Tibial nerve (tissue), 4 donors: ENCODE results near the gene RBFOX1.

Experiments used
- CTCF ChIP-seq, 5 experiments: fragments of 200-600 bp in 3 of 5; fragments of 450-650 bp in 2 of 5; sonication (generic) in 3 of 5; IDR thresholded peaks; one replicate each; pipeline ENCODE4 v1.5.1; 2016 to 2019; ENCODE audit warnings: antibody characterized with exemption in 5 of 5, mild to moderate bottlenecking in 3 of 5, moderate library complexity in 2 of 5
- EP300 ChIP-seq, 2 donors: sonication (generic); formaldehyde crosslinking; IDR thresholded peaks; one replicate each; pipeline ENCODE4 v1.6.1; 2017; ENCODE audit warnings: antibody characterized with exemption in 2 of 2, mild to moderate bottlenecking in 1 of 2
- POLR2A ChIP-seq, 2 donors: fragments of 450-650 bp; IDR thresholded peaks; one replicate each; pipeline ENCODE4 v1.6.1; 2017; ENCODE audit warnings: antibody characterized with exemption in 2 of 2, mild to moderate bottlenecking in 2 of 2, moderate library complexity in 2 of 2

- TF ChIP-seq EP300 (IDR thresholded peaks at IDR 0.05): no peak
- no peak for TF ChIP-seq CTCF (IDR thresholded peaks at IDR 0.05)
- no peak for TF ChIP-seq POLR2A (IDR thresholded peaks at IDR 0.05)
These were observed 109.4 kb downstream of the RBFOX1 start for GRCh38 chr16:7442050-7442449.
